HepG2 (cell line): Measurements from ENCODE around the gene SKIC2. TPM values are rescaled to one million over a fixed set of nuclear protein-coding genes. Genes with fewer than 3 reads are reported as not detected.

Source experiments
- HOXA5 ChIP-seq: sonication (generic); formaldehyde crosslinking; IDR thresholded peaks from 2 replicates; pipeline ENCODE4 v1.4.0; 2020; ENCODE audit warnings: missing genetic modification reagents
- NR0B2 ChIP-seq: sonication (generic); formaldehyde crosslinking; IDR thresholded peaks from 2 replicates; pipeline ENCODE4 v1.4.0; 2020; ENCODE audit warnings: mild to moderate bottlenecking, missing genetic modification reagents
- NR2C2 ChIP-seq: sonication (generic); formaldehyde crosslinking; IDR thresholded peaks from 2 replicates; pipeline ENCODE4 v1.4.0; 2020; ENCODE audit warnings: missing genetic modification reagents, mild to moderate bottlenecking, moderate library complexity, borderline replicate concordance
- NR2F2 ChIP-seq: IDR thresholded peaks from 2 replicates; pipeline ENCODE4 v1.6.1; 2012; ENCODE audit warnings: low read depth, inconsistent platforms, borderline replicate concordance
- PBX2 ChIP-seq: IDR thresholded peaks from 2 replicates; pipeline ENCODE4 v1.6.1; 2016; ENCODE audit warnings: control low read depth
- PRPF4 ChIP-seq: fragments of 200-400 bp; formaldehyde crosslinking; IDR thresholded peaks from 2 replicates; pipeline ENCODE4 v1.6.1; 2016; ENCODE audit warnings: low read length, low read depth; ENCODE audit not compliant: poor library complexity, severe bottlenecking
- RBM39 ChIP-seq: fragments of 200-400 bp; formaldehyde crosslinking; IDR thresholded peaks from one replicate; pipeline ENCODE4 v1.6.1; 2018; ENCODE audit warnings: antibody characterized with exemption, mild to moderate bottlenecking, low read depth, low read length; ENCODE audit not compliant: poor library complexity, severe bottlenecking
- REPIN1 ChIP-seq: sonication (generic); formaldehyde crosslinking; IDR thresholded peaks from 2 replicates; pipeline ENCODE4 v1.8.0; 2022; ENCODE audit warnings: missing genetic modification reagents, low read depth, mild to moderate bottlenecking, borderline replicate concordance
- SP4 ChIP-seq: sonication (generic); formaldehyde crosslinking; IDR thresholded peaks from 2 replicates; pipeline ENCODE4 v1.8.1; 2023; ENCODE audit warnings: mild to moderate bottlenecking, missing genetic modification reagents
- ZBTB40 ChIP-seq, 2 experiments: fragments of 450-650 bp in 1 of 2; sonication (generic) in 1 of 2; formaldehyde crosslinking in 1 of 2; IDR thresholded peaks; 2 replicates each; pipeline versions ENCODE4 v1.6.1 to v1.8.0; 2016 to 2022; ENCODE audit warnings: antibody characterized with exemption in 1 of 2, mild to moderate bottlenecking in 1 of 2, missing genetic modification reagents in 1 of 2
- ZMAT3 ChIP-seq: sonication (generic); formaldehyde crosslinking; conservative IDR thresholded peaks from 2 replicates; pipeline ENCODE4 v1.7.0; 2021; ENCODE audit warnings: missing genetic modification reagents
- ZMAT5 ChIP-seq: sonication (generic); formaldehyde crosslinking; IDR thresholded peaks from 2 replicates; pipeline ENCODE4 v1.5.0; 2020; ENCODE audit warnings: mild to moderate bottlenecking, low read depth, missing genetic modification reagents, borderline replicate concordance
- ZMYM4 ChIP-seq: sonication (generic); formaldehyde crosslinking; IDR thresholded peaks from 2 replicates; pipeline ENCODE4 v1.8.1; 2023; ENCODE audit warnings: mild to moderate bottlenecking, missing genetic modification reagents
- ZNF138 ChIP-seq: sonication (generic); formaldehyde crosslinking; IDR thresholded peaks from 2 replicates; pipeline ENCODE4 v1.5.0; 2020; ENCODE audit warnings: mild to moderate bottlenecking, low read depth, missing genetic modification reagents
- ZNF143 ChIP-seq: sonication (generic); formaldehyde crosslinking; IDR thresholded peaks from 2 replicates; pipeline ENCODE4 v1.4.0; 2020; ENCODE audit warnings: missing genetic modification reagents
- ZNF224 ChIP-seq: sonication (generic); formaldehyde crosslinking; IDR thresholded peaks from 2 replicates; pipeline ENCODE4 v1.5.0; 2020; ENCODE audit warnings: mild to moderate bottlenecking, missing genetic modification reagents
- ZNF660 ChIP-seq: sonication (generic); formaldehyde crosslinking; IDR thresholded peaks from 2 replicates; pipeline ENCODE4 v1.5.1; 2020; ENCODE audit warnings: mild to moderate bottlenecking, low read depth, missing genetic modification reagents, borderline replicate concordance
- ZNF761 ChIP-seq: sonication (generic); formaldehyde crosslinking; conservative IDR thresholded peaks from 2 replicates; pipeline ENCODE4 v1.4.0; 2020; ENCODE audit warnings: mild to moderate bottlenecking, missing genetic modification reagents
- polyA plus RNA-seq, 8 experiments: library from polyadenylated mRNA; depleted of rRNA in 3 of 8; stranded (reverse) in 7 of 8; unstranded in 1 of 8; fragments of >200 nt; fragmentation: Illumina TruSeq in 4 of 8; extraction: Trizol in 4 of 8; gene quantifications; 2 replicates each; pipeline versions ENCODE4 v1.2.1 to v1.2.3, GENCODE V29; 2011 to 2016; ENCODE audit warnings: low read depth in 4 of 8, missing spikeins in 1 of 8, mixed read lengths in 1 of 8; ENCODE audit not compliant: insufficient read depth in 1 of 8
- total RNA-seq, 5 experiments: library from RNA; depleted of rRNA; stranded (reverse); fragments of >200 nt; fragmentation: Illumina TruSeq; extraction: Trizol; gene quantifications; 2 replicates each; pipeline ENCODE4 v1.2.3, GENCODE V29; 2016; ENCODE audit warnings: low read depth in 1 of 5

The SKIC2 gene
- total and polyA plus RNA-seq, 2 of the 13 experiments (the other 11 are each of a cell fraction or from before 2014, with no cell fraction given), result 67.1 to 68.4 TPM

- TF ChIP-seq REPIN1 (CRISPR knock-in tag), result no peak; the same call in 1 of the 2 replicates
- TF ChIP-seq ZBTB40 (IDR thresholded peaks at IDR 0.05), result peak; percentile 83
- peak; percentile 75 for TF ChIP-seq ZBTB40 (CRISPR knock-in tag; IDR thresholded peaks at IDR 0.05)
- TF ChIP-seq ZNF660 (CRISPR knock-in tag), result no peak
- TF ChIP-seq SP4 (CRISPR knock-in tag), result peak; percentile 83
- peak; percentile 81 for TF ChIP-seq RBM39
- TF ChIP-seq PBX2 (CRISPR knock-in tag), result peak; percentile 34
- TF ChIP-seq ZNF138, result no peak
- TF ChIP-seq PRPF4, result no peak
- no peak for TF ChIP-seq NR2F2
- TF ChIP-seq ZMAT3 (CRISPR knock-in tag), result no peak
- no peak for TF ChIP-seq ZMAT5 (CRISPR knock-in tag)
- TF ChIP-seq NR0B2 (CRISPR knock-in tag), result peak; percentile 84
- peak; percentile 94 for TF ChIP-seq NR2C2 (CRISPR knock-in tag)
- peak; percentile 57; the same call in 1 of the 2 replicates for TF ChIP-seq ZMYM4
- peak; percentile 67; the same call in 1 of the 2 replicates for TF ChIP-seq HOXA5 (CRISPR knock-in tag)
- TF ChIP-seq ZNF224, result peak; percentile 66; the same call in 1 of the 2 replicates
- peak; percentile 82; the same call in 1 of the 2 replicates for TF ChIP-seq ZNF761 (CRISPR knock-in tag)
- TF ChIP-seq ZNF143, result peak; percentile 65
Observed at GRCh38 chr6:31971993-31972708, 13.2 kb downstream of the SKIC2 start, which contains the start of gene DXO (continued).
